Measurements from ENCODE around the gene PAEP.
"Not testable (repeated sequence)": the region's sequence is repeated elsewhere in the genome, so short reads cannot be mapped to it uniquely, and the experiment has no call there.

DNA sequence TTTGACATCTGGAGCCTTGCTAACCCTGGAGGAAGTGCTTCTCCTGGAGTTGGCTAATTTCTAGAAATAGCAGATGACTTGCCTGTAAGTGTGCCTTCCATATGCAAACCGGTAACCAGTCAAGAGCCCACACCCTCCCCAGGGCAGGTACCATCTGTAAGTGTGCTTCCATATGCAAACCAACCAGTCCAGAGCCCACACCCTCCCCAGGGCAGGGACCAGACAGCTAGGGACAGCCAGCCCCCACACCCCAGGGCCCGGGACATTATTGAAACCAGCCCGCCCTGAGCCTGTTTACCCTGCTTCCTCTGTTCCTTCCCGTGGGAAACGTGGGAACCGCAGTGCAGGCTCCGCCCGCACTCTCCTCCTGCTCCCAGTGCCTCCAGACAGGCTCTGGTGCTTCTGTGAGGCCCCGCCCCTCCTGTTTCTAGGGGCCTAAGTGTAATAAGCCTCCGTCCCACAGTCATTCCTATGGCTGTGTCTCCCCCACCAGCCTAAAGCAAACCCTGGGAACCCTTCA, 27.3 kb upstream of the PAEP start:
- TF ChIP-seq CTCF (IDR thresholded peaks at IDR 0.05; ENCODE audit: insufficient read depth, low read depth, low read length); EZH2 (IDR thresholded peaks at IDR 0.05; ENCODE audit: insufficient read depth, low read length): not testable (repeated sequence)

Measured in astrocyte (in vitro differentiated cells and primary cell).